Mammary epithelial cell (primary cell): Measurements from ENCODE around the gene HMG20A.

Experiments
- CTCF ChIP-seq, 2 donors: IDR thresholded peaks in 1 of 2; conservative IDR thresholded peaks in 1 of 2; 2 replicates each; pipeline ENCODE4 v1.5.1; 2011 to 2012; ENCODE audit warnings: inconsistent platforms in 2 of 2, low read length in 2 of 2, mild to moderate bottlenecking in 2 of 2, control low read depth in 1 of 2, low read depth in 1 of 2; ENCODE audit not compliant: insufficient read depth in 1 of 2; ENCODE audit errors: extremely low read depth in 1 of 2
- EZH2 ChIP-seq: IDR thresholded peaks from 2 replicates; pipeline ENCODE4 v1.6.1; 2012; ENCODE audit warnings: low read length, inconsistent platforms, borderline replicate concordance

DNA sequence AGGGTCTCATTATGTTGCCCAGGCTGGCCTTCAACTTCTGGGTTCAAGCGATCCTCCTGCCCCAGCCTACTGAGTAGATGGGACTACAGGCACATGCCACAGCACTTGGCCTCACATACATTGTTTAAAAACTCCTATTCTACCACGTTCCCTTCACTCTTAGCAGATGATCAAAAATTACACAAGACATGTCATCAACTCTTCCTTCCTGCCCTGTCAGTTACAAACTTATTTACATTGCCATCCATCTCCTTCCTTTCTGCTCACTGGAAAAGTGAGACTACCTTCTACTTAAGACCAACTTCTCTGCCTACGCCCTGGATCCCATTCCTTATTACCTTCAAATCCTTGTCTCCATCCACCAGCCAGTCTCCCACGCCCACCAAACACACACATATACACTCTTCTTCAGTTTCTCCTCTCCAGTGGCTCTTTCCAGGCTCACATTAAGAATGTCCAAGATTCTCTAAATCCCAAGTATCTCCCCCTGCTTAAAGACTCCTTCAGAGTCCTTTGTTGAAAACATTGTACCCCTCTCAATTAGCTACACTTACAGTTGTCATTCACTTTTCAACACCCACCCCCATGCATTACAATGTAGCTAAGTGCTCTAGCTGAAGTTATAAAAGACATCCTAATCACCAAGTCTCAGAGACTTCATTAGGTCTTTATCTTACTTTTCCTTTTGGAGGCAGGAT, 5.1 kb upstream of the HMG20A start:
- TF ChIP-seq EZH2 (no peak), CTCF (conservative IDR thresholded peaks at IDR 0.05 in 1 of 2, IDR thresholded peaks at IDR 0.05 in 1 of 2; ENCODE audit: extremely low read depth in 1 of 2, insufficient read depth in 1 of 2, low read depth in 1 of 2, low read length in 2 of 2) (no peak)
